ENCODE measurements around the gene CDC42EP5.
A peak's percentile ranks its signal among the peaks of the same experiment; 100 is the strongest.

CDC42EP5 gene

GRCh38 chr19:54421521-54421920 lies 51.6 kb downstream of the CDC42EP5 start:
- peaks cover 25% of the 10 kb centered on the region for H3K27me3 ChIP-seq (ENCODE audit: control insufficient read depth, insufficient read depth, low read length)
- H3K36me3 ChIP-seq (ENCODE audit: control insufficient read depth, insufficient read depth, low read length): no peaks in the 10 kb centered on the region
- no peak overlapping the region for H3K27ac ChIP-seq (ENCODE audit: low read depth, low read length)
- no peak overlapping the region for H3K4me3 ChIP-seq (ENCODE audit: low read length)
- H3K9ac ChIP-seq (ENCODE audit: low read length): no peak overlapping the region
- H3K4me1 ChIP-seq (ENCODE audit: control insufficient read depth, insufficient read depth, low read length): no peaks in the 10 kb centered on the region

GRCh38 chr19:54421169-54421516 lies 52.0 kb downstream of the CDC42EP5 start:
- no peaks in the 10 kb centered on the region for H3K4me1 ChIP-seq (ENCODE audit: control insufficient read depth, insufficient read depth, low read length)
- peaks cover 27% of the 10 kb centered on the region for H3K27me3 ChIP-seq (ENCODE audit: control insufficient read depth, insufficient read depth, low read length)
- H3K36me3 ChIP-seq (ENCODE audit: control insufficient read depth, insufficient read depth, low read length): no peaks in the 10 kb centered on the region
- H3K9ac ChIP-seq (ENCODE audit: low read length): no peak overlapping the region
- H3K27ac ChIP-seq (ENCODE audit: low read depth, low read length): no peak overlapping the region
- H3K4me3 ChIP-seq (ENCODE audit: low read length): no peak overlapping the region

DNA sequence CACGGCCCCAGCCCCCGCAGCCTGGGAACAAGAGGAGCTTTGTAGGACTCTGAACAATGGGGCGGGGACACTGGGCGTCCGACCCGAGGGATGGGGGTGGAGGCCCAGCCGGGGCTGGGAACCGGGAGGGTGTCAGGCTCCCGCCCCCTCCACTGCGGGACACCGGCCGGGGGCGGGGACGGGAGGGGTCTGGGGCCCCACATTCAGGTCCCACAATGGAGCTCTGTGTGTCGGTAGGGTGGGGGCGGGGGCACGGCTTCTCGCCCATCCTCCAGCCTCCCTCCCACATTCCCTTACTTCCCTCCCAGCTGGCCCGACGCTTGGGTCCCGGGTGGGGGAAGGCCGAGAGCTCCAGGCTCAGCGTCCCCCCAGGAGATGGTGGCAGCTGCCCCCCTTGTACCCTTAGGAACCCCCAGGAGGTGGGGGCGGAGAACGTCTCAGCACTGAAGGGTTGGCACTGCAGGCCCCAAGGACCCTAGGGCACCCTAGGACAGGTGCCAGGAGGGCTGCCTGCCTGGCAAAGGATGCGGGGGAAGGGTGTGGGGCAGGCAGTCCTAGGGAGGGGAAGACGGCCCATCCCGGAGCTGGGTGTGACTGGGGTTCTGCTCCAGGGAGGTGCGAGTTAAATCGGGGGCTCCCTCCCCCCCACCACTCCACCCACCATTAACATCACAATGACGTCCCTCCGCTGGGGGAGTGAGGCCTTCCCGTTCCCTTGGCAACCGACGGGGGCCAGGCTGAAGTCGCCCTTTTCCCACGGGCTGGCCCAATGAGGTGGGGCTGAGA lies 52.5 kb downstream of the CDC42EP5 start:
- H3K4me3 ChIP-seq (ENCODE audit: low read length): no peak overlapping the region
- no peak overlapping the region for H3K9ac ChIP-seq (ENCODE audit: low read length)
- no peaks in the 10 kb centered on the region for H3K4me1 ChIP-seq (ENCODE audit: control insufficient read depth, insufficient read depth, low read length)
- peaks cover 32% of the 10 kb centered on the region for H3K27me3 ChIP-seq (ENCODE audit: control insufficient read depth, insufficient read depth, low read length)
- no peaks in the 10 kb centered on the region for H3K36me3 ChIP-seq (ENCODE audit: control insufficient read depth, insufficient read depth, low read length)
- H3K27ac ChIP-seq (ENCODE audit: low read depth, low read length): no peak overlapping the region

DNA sequence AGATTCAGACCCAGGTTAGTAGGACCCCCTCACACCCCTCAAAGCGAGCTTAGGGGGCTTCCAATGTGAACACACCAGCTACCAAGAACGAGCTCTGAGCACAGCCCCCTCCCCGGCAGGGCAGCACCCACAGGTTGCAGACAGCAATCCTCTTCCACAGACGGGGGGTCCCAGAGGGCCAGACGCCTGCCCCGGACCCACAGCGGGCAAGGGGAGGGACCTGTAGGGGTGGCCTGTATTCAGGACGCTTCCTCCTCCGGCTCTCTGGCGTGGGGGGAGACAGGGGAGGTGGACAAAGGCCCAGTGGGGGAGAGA lies 53.1 kb downstream of the CDC42EP5 start:
- H3K4me1 ChIP-seq (ENCODE audit: control insufficient read depth, insufficient read depth, low read length): no peaks in the 10 kb centered on the region
- H3K27ac ChIP-seq (ENCODE audit: low read depth, low read length): no peak overlapping the region
- H3K4me3 ChIP-seq (ENCODE audit: low read length): no peak overlapping the region
- H3K9ac ChIP-seq (ENCODE audit: low read length): no peak overlapping the region
- H3K36me3 ChIP-seq (ENCODE audit: control insufficient read depth, insufficient read depth, low read length): no peaks in the 10 kb centered on the region
- peaks cover 33% of the 10 kb centered on the region for H3K27me3 ChIP-seq (ENCODE audit: control insufficient read depth, insufficient read depth, low read length)

GRCh38 chr19:54418930-54419800 lies 53.9 kb downstream of the CDC42EP5 start:
- no peak overlapping the region for H3K9ac ChIP-seq (ENCODE audit: low read length)
- no peaks in the 10 kb centered on the region for H3K36me3 ChIP-seq (ENCODE audit: control insufficient read depth, insufficient read depth, low read length)
- H3K4me1 ChIP-seq (ENCODE audit: control insufficient read depth, insufficient read depth, low read length): no peaks in the 10 kb centered on the region
- H3K4me3 ChIP-seq (ENCODE audit: low read length): no peak overlapping the region
- H3K27ac ChIP-seq (ENCODE audit: low read depth, low read length): no peak overlapping the region
- peaks cover 38% of the 10 kb centered on the region for H3K27me3 ChIP-seq (ENCODE audit: control insufficient read depth, insufficient read depth, low read length)

GRCh38 chr19:54418030-54418929 lies 54.8 kb downstream of the CDC42EP5 start:
- Histone ChIP-seq H3K4me1 (ENCODE audit: control insufficient read depth, insufficient read depth, low read length) (no peaks in the 10 kb centered on the region), H3K9ac (ENCODE audit: low read length) (no peak overlapping the region)

GRCh38 chr19:54416695-54417491 lies 56.2 kb downstream of the CDC42EP5 start:
- Histone ChIP-seq H3K27me3 (ENCODE audit: control insufficient read depth, insufficient read depth, low read length) (peaks cover 40% of the 10 kb centered on the region), H3K27ac (ENCODE audit: low read depth, low read length) (no peak overlapping the region), H3K4me1 (ENCODE audit: control insufficient read depth, insufficient read depth, low read length) (no peaks in the 10 kb centered on the region), H3K4me3 (ENCODE audit: low read length) (no peak overlapping the region), H3K36me3 (ENCODE audit: control insufficient read depth, insufficient read depth, low read length) (no peaks in the 10 kb centered on the region), H3K9ac (ENCODE audit: low read length) (no peak overlapping the region)

More at GRCh38 chr19:54418030-54418929, 54.8 kb downstream of the CDC42EP5 start:
- Histone ChIP-seq H3K27ac (ENCODE audit: low read depth, low read length) (no peak overlapping the region), H3K27me3 (ENCODE audit: control insufficient read depth, insufficient read depth, low read length) (peaks cover 38% of the 10 kb centered on the region), H3K36me3 (ENCODE audit: control insufficient read depth, insufficient read depth, low read length) (no peaks in the 10 kb centered on the region), H3K4me3 (ENCODE audit: low read length) (no peak overlapping the region)

DNA sequence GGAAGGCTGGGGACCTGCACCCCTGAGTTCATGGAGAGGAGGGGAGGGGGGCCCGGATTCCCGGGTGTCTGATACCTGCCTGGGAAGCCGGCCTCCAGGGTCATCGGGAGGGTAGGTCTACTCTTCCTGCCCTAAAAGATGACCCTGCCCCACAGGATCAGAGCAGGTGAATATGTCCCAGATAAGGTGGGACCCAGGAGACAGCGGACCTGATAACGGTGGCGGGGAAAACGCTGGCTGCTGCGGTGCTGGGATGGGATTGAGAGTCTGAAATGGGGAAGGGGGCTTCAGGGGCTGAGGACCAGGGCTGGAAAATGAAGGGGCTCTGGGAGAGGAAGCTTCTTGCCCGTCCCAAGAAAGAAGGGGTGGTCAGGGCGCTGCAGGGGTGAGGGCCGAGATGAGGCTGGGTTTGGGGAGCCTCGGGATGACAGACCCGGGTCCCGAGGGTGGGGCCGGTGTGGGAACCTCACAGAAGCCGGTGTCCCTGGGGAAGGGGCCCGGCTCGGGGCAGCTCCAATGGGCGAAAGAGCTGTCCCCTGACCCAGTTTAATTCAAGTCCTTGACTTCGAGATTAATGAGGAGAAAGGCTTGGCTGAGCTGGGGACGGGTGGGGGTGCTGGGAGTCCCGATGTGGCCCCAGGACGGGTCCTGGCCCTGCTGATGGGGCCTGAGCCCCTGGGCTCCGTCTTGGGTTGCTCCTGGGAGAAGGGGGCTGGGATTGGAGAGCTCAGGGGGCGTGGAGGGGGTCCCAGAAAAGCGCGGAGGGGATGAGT lies 57.0 kb downstream of the CDC42EP5 start:
- Histone ChIP-seq H3K4me1 (ENCODE audit: control insufficient read depth, insufficient read depth, low read length) (no peaks in the 10 kb centered on the region), H3K9ac (ENCODE audit: low read length) (no peak overlapping the region), H3K4me3 (ENCODE audit: low read length) (peak overlapping the region; percentile 8), H3K27ac (ENCODE audit: low read depth, low read length) (no peak overlapping the region), H3K27me3 (ENCODE audit: control insufficient read depth, insufficient read depth, low read length) (peaks cover 40% of the 10 kb centered on the region), H3K36me3 (ENCODE audit: control insufficient read depth, insufficient read depth, low read length) (no peaks in the 10 kb centered on the region)

DNA sequence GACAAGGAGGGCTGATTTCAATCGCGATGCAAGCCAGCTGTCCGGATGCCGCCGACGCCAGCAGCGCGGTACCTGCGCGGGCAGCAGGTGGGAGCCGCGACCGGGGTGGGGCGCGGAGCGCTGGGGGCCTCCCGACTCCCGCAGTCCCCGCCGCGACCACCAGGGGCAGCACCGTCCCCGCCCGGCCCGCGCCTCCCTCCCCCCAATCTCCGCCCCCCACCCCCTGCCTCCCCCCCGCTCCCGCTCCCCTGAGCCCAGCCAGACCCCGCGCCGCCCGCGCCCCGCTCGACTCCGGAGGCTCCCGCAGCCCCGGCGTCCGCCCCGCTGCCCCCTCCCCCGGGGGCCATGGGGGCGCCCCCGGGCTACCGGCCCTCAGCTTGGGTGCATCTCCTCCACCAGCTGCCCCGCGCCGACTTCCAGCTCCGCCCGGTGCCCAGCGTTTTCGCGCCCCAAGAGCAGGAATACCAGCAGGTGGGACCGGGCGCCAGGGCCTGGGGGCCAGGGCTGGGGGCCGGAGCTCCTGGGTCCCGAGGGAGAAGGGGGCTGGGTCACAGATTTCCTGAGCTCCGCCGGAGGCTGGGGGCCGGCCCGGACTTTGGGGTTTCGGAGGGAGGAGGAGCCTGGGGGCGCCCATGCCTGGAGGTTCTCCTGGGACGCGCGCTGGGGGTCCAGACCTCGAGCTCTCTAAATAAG lies 57.7 kb downstream of the CDC42EP5 start, which contains the start of gene TTYH1:
TTYH1 (plus strand) TSS at position 257 of the 693 bp plus-strand sequence; CDS start at position 346, 89 bp downstream.
- no peaks in the 10 kb centered on the region for H3K36me3 ChIP-seq (ENCODE audit: control insufficient read depth, insufficient read depth, low read length)
- H3K27me3 ChIP-seq (ENCODE audit: control insufficient read depth, insufficient read depth, low read length): peaks cover 36% of the 10 kb centered on the region
- H3K4me1 ChIP-seq (ENCODE audit: control insufficient read depth, insufficient read depth, low read length): no peaks in the 10 kb centered on the region
- H3K4me3 ChIP-seq (ENCODE audit: low read length): peak within 1 kb of the TSS; percentile 8
- H3K27ac ChIP-seq (ENCODE audit: low read depth, low read length): no peak within 1 kb of the TSS
- no peak within 1 kb of the TSS for H3K9ac ChIP-seq (ENCODE audit: low read length)

Data from rectal smooth muscle tissue (tissue), 1 donor.